GM23338 (cell line): ENCODE results near the gene ATP9B. TPM values are rescaled to one million over a fixed set of nuclear protein-coding genes. Genes with fewer than 3 reads are reported as not detected.

Source experiments
- ATAC-seq: fragments of 200-7000 bp; cut with Tn5 transposase; 3 replicates; pipeline ENCODE4 v1.9.1; 2020
- DNase-seq: peaks from one replicate; pipeline ENCODE4 v3.0.0-alpha.2; 2015; ENCODE audit warnings: low spot score
- H2AFZ ChIP-seq: fragments of 200-600 bp; sonication (generic); 2 replicates; pipeline ENCODE4 v1.8.0; 2016; ENCODE audit warnings: antibody characterized with exemption, mild to moderate bottlenecking, moderate library complexity
- H3F3A ChIP-seq: fragments of 200-600 bp; sonication (generic); replicated peaks from 2 replicates; pipeline ENCODE4 v1.8.0; 2017; ENCODE audit warnings: antibody characterized with exemption, mixed run types, low read depth
- H3K27ac ChIP-seq: fragments of 200-600 bp; sonication (generic); 2 replicates; pipeline ENCODE4 v1.6.1; 2016; ENCODE audit warnings: low read depth
- H3K27me3 ChIP-seq: fragments of 200-600 bp; sonication (generic); 2 replicates; pipeline ENCODE4 v1.8.0; 2016; ENCODE audit warnings: mild to moderate bottlenecking, mixed run types, moderate library complexity; ENCODE audit not compliant: insufficient read depth
- H3K36me3 ChIP-seq: fragments of 200-600 bp; sonication (generic); 2 replicates; pipeline ENCODE4 v1.8.0; 2016; ENCODE audit warnings: mild to moderate bottlenecking; ENCODE audit not compliant: insufficient read depth
- H3K4me1 ChIP-seq: fragments of 200-600 bp; sonication (generic); 2 replicates; pipeline ENCODE4 v1.8.0; 2016; ENCODE audit warnings: mild to moderate bottlenecking, moderate library complexity; ENCODE audit not compliant: insufficient read depth
- H3K4me2 ChIP-seq: fragments of 200-600 bp; sonication (generic); 2 replicates; pipeline ENCODE4 v1.7.1; 2017; ENCODE audit warnings: mixed run types
- H3K4me3 ChIP-seq: fragments of 200-600 bp; sonication (generic); 2 replicates; pipeline ENCODE4 v1.6.1; 2016; ENCODE audit warnings: mixed run types
- H3K79me2 ChIP-seq: fragments of 200-600 bp; sonication (generic); replicated peaks from 2 replicates; pipeline ENCODE4 v1.8.0; 2017; ENCODE audit warnings: mild to moderate bottlenecking; ENCODE audit not compliant: insufficient read depth
- H3K9me2 ChIP-seq: fragments of 200-600 bp; sonication (generic); 2 replicates; pipeline ENCODE4 v1.8.0; 2017; ENCODE audit not compliant: insufficient read depth
- H4K20me1 ChIP-seq: fragments of 200-600 bp; sonication (generic); replicated peaks from 2 replicates; pipeline ENCODE4 v1.8.0; 2017; ENCODE audit warnings: mild to moderate bottlenecking; ENCODE audit not compliant: insufficient read depth
- H3K27ac Mint-ChIP-seq: 2 replicates; pipeline ENCODE4 v1.8.0; 2020; ENCODE audit warnings: inconsistent platforms, mild to moderate bottlenecking, moderate library complexity, mixed read lengths
- H3K27me3 Mint-ChIP-seq: 3 replicates; pipeline ENCODE4 v1.8.0; 2022; ENCODE audit warnings: low read depth, mild to moderate bottlenecking, moderate library complexity, mixed read lengths, inconsistent platforms; ENCODE audit not compliant: insufficient read depth, poor library complexity
- H3K36me3 Mint-ChIP-seq: 3 replicates; pipeline ENCODE4 v1.8.0; 2021; ENCODE audit warnings: low read depth, mild to moderate bottlenecking, inconsistent platforms, moderate library complexity, mixed read lengths
- H3K4me1 Mint-ChIP-seq: 3 replicates; pipeline ENCODE4 v1.8.0; 2020; ENCODE audit warnings: mild to moderate bottlenecking, inconsistent platforms, mixed read lengths
- H3K4me3 Mint-ChIP-seq: 3 replicates; pipeline ENCODE4 v1.8.0; 2021; ENCODE audit warnings: moderate library complexity, mild to moderate bottlenecking, inconsistent platforms, mixed read lengths
- H3K9me3 Mint-ChIP-seq: 3 replicates; pipeline ENCODE4 v1.8.0; 2020; ENCODE audit warnings: moderate library complexity, mild to moderate bottlenecking, inconsistent platforms, mixed read lengths
- EZH2 ChIP-seq: fragments of 200-600 bp; sonication (generic); IDR thresholded peaks from one replicate; pipeline ENCODE4 v1.8.0; 2017; ENCODE audit warnings: antibody characterized with exemption, mild to moderate bottlenecking, low read depth; ENCODE audit not compliant: unreplicated experiment
- NANOG ChIP-seq: IDR thresholded peaks from 2 replicates; pipeline ENCODE4 v1.6.1; 2016; ENCODE audit warnings: antibody characterized with exemption, borderline replicate concordance
- STAT1 ChIP-seq: IDR thresholded peaks from one replicate; pipeline ENCODE4 v1.6.1; 2016; ENCODE audit warnings: antibody characterized with exemption; ENCODE audit not compliant: unreplicated experiment
- ZNF114 ChIP-seq: fragments of 250-450 bp; sonication (Bioruptor Pico); IDR thresholded peaks from 2 replicates; pipeline ENCODE4 v1.5.0; 2020; ENCODE audit warnings: mild to moderate bottlenecking, moderate library complexity
- polyA plus RNA-seq: library from polyadenylated mRNA; unstranded; fragments of >200 nt; fragmentation: Nextera tagmentation; extraction: Ambion mirVana; gene quantifications from 2 replicates; pipeline ENCODE4 v1.2.1, GENCODE V29; 2016
- total RNA-seq: library from RNA; depleted of rRNA; stranded (reverse); fragments of >200 nt; shearing (Covaris generic); gene quantifications from 2 replicates; pipeline ENCODE4 v1.2.3, GENCODE V29; 2014
- TF ChIP-seq, protein P1 (sequence below): IDR thresholded peaks from 2 replicates; pipeline ENCODE4 v1.6.1; 2016; ENCODE audit warnings: antibody characterized with exemption
- TF ChIP-seq, protein P2 (sequence below): IDR thresholded peaks from one replicate; pipeline ENCODE4 v1.6.1; 2018; ENCODE audit warnings: antibody characterized with exemption; ENCODE audit not compliant: unreplicated experiment
- TF ChIP-seq, protein P3 (sequence below), 2 experiments: fragments of 200-600 bp in 1 of 2; sonication (generic) in 1 of 2; conservative IDR thresholded peaks; 2 replicates each; pipeline versions ENCODE4 v1.5.1 to v1.6.1; 2016 to 2017; ENCODE audit warnings: antibody characterized with exemption in 2 of 2, low read depth in 2 of 2, mild to moderate bottlenecking in 2 of 2, moderate library complexity in 1 of 2

Gene ATP9B
- total and polyA plus RNA-seq, 2 experiments from 2014 or later = 14.2 to 25.6 TPM

DNA sequence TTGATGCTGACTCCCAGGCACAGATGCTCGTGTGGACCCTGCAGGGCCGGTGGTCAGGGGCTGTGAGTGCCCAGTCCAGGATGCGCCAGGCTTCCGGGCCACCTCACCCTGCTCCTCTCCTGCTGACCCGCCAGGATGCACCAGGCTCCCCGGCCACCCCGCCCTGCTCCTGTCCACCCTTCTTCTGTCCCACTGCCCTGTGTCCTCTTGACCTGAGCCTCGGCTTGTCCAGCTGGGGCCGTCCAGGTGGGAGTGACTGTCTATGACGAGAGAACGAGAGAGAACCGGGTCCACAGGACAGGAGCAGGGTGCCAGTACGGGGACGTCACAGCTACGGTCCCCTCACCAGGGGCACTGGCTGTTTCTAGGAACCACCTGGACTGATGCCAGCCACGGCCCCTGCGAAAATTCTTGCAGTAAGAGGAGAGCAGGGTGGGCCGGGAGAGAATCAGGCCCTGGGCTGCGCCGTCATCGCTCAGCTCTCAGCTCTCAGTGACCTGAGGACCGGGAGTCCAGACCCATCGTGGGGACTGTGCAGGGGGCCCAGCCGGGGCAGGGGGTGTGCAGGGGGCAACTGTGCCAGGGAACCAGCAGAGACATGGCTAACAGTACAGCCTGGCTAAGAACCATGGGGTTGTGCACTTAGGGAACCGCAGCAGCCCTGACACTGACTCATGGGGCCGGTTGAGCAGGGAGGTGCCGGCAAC, 313.6 kb downstream of the ATP9B start (continued):
- TF ChIP-seq, protein P1, sequence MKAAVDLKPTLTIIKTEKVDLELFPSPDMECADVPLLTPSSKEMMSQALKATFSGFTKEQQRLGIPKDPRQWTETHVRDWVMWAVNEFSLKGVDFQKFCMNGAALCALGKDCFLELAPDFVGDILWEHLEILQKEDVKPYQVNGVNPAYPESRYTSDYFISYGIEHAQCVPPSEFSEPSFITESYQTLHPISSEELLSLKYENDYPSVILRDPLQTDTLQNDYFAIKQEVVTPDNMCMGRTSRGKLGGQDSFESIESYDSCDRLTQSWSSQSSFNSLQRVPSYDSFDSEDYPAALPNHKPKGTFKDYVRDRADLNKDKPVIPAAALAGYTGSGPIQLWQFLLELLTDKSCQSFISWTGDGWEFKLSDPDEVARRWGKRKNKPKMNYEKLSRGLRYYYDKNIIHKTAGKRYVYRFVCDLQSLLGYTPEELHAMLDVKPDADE = no peak
- TF ChIP-seq STAT1 (no peak), NANOG (no peak), EZH2 (no peak)
- TF ChIP-seq, protein P2, sequence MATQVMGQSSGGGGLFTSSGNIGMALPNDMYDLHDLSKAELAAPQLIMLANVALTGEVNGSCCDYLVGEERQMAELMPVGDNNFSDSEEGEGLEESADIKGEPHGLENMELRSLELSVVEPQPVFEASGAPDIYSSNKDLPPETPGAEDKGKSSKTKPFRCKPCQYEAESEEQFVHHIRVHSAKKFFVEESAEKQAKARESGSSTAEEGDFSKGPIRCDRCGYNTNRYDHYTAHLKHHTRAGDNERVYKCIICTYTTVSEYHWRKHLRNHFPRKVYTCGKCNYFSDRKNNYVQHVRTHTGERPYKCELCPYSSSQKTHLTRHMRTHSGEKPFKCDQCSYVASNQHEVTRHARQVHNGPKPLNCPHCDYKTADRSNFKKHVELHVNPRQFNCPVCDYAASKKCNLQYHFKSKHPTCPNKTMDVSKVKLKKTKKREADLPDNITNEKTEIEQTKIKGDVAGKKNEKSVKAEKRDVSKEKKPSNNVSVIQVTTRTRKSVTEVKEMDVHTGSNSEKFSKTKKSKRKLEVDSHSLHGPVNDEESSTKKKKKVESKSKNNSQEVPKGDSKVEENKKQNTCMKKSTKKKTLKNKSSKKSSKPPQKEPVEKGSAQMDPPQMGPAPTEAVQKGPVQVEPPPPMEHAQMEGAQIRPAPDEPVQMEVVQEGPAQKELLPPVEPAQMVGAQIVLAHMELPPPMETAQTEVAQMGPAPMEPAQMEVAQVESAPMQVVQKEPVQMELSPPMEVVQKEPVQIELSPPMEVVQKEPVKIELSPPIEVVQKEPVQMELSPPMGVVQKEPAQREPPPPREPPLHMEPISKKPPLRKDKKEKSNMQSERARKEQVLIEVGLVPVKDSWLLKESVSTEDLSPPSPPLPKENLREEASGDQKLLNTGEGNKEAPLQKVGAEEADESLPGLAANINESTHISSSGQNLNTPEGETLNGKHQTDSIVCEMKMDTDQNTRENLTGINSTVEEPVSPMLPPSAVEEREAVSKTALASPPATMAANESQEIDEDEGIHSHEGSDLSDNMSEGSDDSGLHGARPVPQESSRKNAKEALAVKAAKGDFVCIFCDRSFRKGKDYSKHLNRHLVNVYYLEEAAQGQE = no peak

- TF ChIP-seq ZNF114 (CRISPR knock-in tag) = no peak
- TF ChIP-seq, protein P3, sequence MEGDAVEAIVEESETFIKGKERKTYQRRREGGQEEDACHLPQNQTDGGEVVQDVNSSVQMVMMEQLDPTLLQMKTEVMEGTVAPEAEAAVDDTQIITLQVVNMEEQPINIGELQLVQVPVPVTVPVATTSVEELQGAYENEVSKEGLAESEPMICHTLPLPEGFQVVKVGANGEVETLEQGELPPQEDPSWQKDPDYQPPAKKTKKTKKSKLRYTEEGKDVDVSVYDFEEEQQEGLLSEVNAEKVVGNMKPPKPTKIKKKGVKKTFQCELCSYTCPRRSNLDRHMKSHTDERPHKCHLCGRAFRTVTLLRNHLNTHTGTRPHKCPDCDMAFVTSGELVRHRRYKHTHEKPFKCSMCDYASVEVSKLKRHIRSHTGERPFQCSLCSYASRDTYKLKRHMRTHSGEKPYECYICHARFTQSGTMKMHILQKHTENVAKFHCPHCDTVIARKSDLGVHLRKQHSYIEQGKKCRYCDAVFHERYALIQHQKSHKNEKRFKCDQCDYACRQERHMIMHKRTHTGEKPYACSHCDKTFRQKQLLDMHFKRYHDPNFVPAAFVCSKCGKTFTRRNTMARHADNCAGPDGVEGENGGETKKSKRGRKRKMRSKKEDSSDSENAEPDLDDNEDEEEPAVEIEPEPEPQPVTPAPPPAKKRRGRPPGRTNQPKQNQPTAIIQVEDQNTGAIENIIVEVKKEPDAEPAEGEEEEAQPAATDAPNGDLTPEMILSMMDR (conservative IDR thresholded peaks at IDR 0.05; ENCODE audit: low read depth in 2 of 2) = no peak
- TF ChIP-seq STAT1 = no peak
- Histone ChIP-seq H3K27ac (no peak overlapping the region), H3K4me1 (no peaks in the 10 kb centered on the region), H3K79me2 (no peaks in the 10 kb centered on the region), H3K9me2 (no peaks in the 10 kb centered on the region), H2AFZ (no peak overlapping the region), H4K20me1 (no peaks in the 10 kb centered on the region), H3K4me2 (no peak overlapping the region), H3F3A (no peaks in the 10 kb centered on the region), H3K36me3 (no peaks in the 10 kb centered on the region), H3K27me3 (no peaks in the 10 kb centered on the region), H3K4me3 (no peak overlapping the region)
- H3K36me3 Mint-ChIP-seq = no peaks in the 10 kb centered on the region
- no peak overlapping the region for H3K27ac Mint-ChIP-seq
- no peak for ATAC-seq
- H3K4me1 Mint-ChIP-seq = peaks cover 17% of the 10 kb centered on the region
- DNase-seq = no peak
- H3K27me3 Mint-ChIP-seq = peaks cover 17% of the 10 kb centered on the region
- H3K4me3 Mint-ChIP-seq = no peak overlapping the region
- H3K9me3 Mint-ChIP-seq = no peaks in the 10 kb centered on the region
Observed at GRCh38 chr18:79383388-79384056, 314.3 kb downstream of the ATP9B start.
